ENCODE measurements around the gene SPSB1. TPM values are rescaled to one million over a fixed set of nuclear protein-coding genes. Genes with fewer than 3 reads are reported as not detected.

Gene SPSB1
- total RNA-seq, 1 experiment from 2014 or later: 2.9 TPM

DNA sequence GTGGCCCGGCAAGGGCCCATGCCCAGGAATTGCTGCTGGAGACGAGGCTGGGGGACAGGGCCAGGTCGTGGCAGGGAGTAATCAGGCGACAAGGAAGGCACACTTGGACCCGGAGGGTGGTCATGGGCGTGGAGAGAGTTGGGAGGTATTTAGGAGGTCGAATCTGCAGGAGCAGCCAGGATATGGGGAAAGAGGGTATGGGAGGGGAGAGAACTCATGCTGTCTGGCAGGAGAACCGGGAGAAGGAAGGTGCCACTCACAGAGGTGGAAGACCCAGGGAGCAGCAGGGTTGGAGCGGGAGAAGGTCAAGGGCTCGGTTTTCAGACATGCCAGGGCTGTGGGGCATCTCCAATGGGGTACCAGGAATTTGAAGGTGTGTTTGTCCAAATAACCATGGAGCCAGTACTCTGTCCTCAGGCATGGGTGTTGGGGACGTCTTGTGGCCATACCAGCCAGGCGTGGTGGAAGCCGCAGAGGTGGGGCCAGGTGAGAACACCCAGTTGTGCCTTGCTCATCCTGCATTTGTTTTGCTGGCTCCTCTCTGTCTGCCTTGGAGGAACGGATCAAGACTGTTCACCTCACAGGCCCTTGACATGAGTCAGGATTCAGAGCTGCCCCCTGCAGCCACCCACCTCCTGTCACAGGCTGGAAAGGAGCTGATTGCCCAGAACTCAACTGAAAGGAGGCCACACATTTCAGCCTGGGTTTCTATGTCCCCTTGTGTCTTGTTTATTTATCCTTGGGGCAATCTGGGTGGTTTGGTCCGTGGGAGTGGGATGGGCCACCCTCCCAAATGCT is 111.6 kb downstream of the SPSB1 start:
- Histone ChIP-seq H3T11ph (ENCODE audit: low read length) (no peak overlapping the region), H3K27ac (ENCODE audit: insufficient read length, low read depth, low read length) (no peak overlapping the region), H2BK12ac (ENCODE audit: insufficient read length, low read depth, low read length) (no peak overlapping the region), H3K79me2 (ENCODE audit: insufficient read depth, low read length) (no peaks in the 10 kb centered on the region), H3K23me2 (ENCODE audit: insufficient read length, low read depth, low read length, poor library complexity, severe bottlenecking) (no peaks in the 10 kb centered on the region), H4K20me1 (ENCODE audit: control insufficient read depth, insufficient read depth, insufficient read length) (no peaks in the 10 kb centered on the region), H2BK5ac (ENCODE audit: insufficient read length, low read length) (no peak overlapping the region), H3K4me1 (ENCODE audit: insufficient read depth, low read length) (no peaks in the 10 kb centered on the region), H2AFZ (ENCODE audit: low read length) (no peak overlapping the region), H3K27me3 (ENCODE audit: insufficient read depth, low read length) (no peaks in the 10 kb centered on the region), H3K56ac (ENCODE audit: insufficient read length, low read depth, low read length) (no peak overlapping the region), H3K18ac (ENCODE audit: insufficient read length, low read depth, low read length) (peak overlapping the region; percentile 40), H2BK120ac (ENCODE audit: low read depth, low read length, poor library complexity, severe bottlenecking) (no peak overlapping the region), H3K4ac (ENCODE audit: low read depth, low read length) (no peak overlapping the region), H3K9me3 (ENCODE audit: control insufficient read depth, low read depth, low read length) (no peaks in the 10 kb centered on the region), H3K79me1 (ENCODE audit: insufficient read depth, low read depth, low read length, poor library complexity, severe bottlenecking) (no peaks in the 10 kb centered on the region), H4K8ac (replicated peaks; ENCODE audit: insufficient read length, low read depth, low read length) (no peak overlapping the region), H3K23ac (ENCODE audit: insufficient read length, low read depth, low read length) (no peak overlapping the region), H4K91ac (ENCODE audit: insufficient read length, low read depth, low read length) (no peak overlapping the region), H3K14ac (ENCODE audit: insufficient read depth, low read length) (no peak overlapping the region; the same call in 1 of the 2 replicates), H4K5ac (ENCODE audit: insufficient read length, low read depth, low read length) (no peak overlapping the region), H2AK5ac (ENCODE audit: insufficient read length, low read length) (no peak overlapping the region), H2BK15ac (ENCODE audit: low read depth, low read length) (no peak overlapping the region), H3K9ac (ENCODE audit: extremely low read depth, insufficient read length, low read length) (no peak overlapping the region), H3K4me2 (ENCODE audit: insufficient read depth, insufficient read length, low read length) (no peak overlapping the region), H2BK20ac (ENCODE audit: low read depth, low read length, poor library complexity, severe bottlenecking) (no peak overlapping the region)
- no peak for DNase-seq
- WGBS (ENCODE audit: extremely low coverage, insufficient read length, low lambda C conversion rate): no CpG with 5 or more reads among the region's 15 CpGs
- TF ChIP-seq, protein P1, sequence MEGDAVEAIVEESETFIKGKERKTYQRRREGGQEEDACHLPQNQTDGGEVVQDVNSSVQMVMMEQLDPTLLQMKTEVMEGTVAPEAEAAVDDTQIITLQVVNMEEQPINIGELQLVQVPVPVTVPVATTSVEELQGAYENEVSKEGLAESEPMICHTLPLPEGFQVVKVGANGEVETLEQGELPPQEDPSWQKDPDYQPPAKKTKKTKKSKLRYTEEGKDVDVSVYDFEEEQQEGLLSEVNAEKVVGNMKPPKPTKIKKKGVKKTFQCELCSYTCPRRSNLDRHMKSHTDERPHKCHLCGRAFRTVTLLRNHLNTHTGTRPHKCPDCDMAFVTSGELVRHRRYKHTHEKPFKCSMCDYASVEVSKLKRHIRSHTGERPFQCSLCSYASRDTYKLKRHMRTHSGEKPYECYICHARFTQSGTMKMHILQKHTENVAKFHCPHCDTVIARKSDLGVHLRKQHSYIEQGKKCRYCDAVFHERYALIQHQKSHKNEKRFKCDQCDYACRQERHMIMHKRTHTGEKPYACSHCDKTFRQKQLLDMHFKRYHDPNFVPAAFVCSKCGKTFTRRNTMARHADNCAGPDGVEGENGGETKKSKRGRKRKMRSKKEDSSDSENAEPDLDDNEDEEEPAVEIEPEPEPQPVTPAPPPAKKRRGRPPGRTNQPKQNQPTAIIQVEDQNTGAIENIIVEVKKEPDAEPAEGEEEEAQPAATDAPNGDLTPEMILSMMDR (conservative IDR thresholded peaks at IDR 0.05): no peak
- H3K36me3 Mint-ChIP-seq (ENCODE audit: insufficient read depth in 1 of 3, low read depth in 3 of 3): no peaks in the 10 kb centered on the region
- H3K4me3 Mint-ChIP-seq: no peak overlapping the region
- no peaks in the 10 kb centered on the region for H3K27me3 Mint-ChIP-seq (ENCODE audit: low read depth)
- H3K4me1 Mint-ChIP-seq: peaks cover 8 to 9% of the 10 kb centered on the region in 2 experiments
- no peaks in the 10 kb centered on the region for H3K9me3 Mint-ChIP-seq
- H3K27ac Mint-ChIP-seq: peak overlapping the region in 1 of 3 experiments; percentile 39; a peak in 2 of 7 replicates

Data from H9 (cell line).